H1 (cell line): ENCODE measurements around the gene GJA10. TPM values are rescaled to one million over a fixed set of nuclear protein-coding genes. Genes with fewer than 3 reads are reported as not detected.

Experiments
- CTCF ChIA-PET: fragments of 300-600 bp; sonication (Branson Sonifier 250); formaldehyde crosslinking; loops from one replicate; lab custom pipeline; 2021; ENCODE audit not compliant: partially characterized antibody; lab: Charles Lee
- POLR2A ChIA-PET: fragments of 300-600 bp; sonication (Branson Sonifier 250); formaldehyde crosslinking; loops from one replicate; lab custom pipeline; 2021; ENCODE audit warnings: inconsistent platforms; ENCODE audit not compliant: partially characterized antibody; lab: Charles Lee
- DNase-seq, 2 experiments: peaks; one replicate each; pipeline versions ENCODE4 v3.0.0 to v3.0.0-alpha.2; 2010 to 2022; ENCODE audit warnings: low spot score in 2 of 2, low read depth in 1 of 2, mixed read lengths in 1 of 2
- FAIRE-seq: peaks from 2 replicates; lab custom pipeline; 2011; peaks lifted over from hg19 to GRCh38; lab: Jason Lieb, UNC
- H2AFZ ChIP-seq: 2 replicates; pipeline ENCODE4 v1.8.1; 2012; ENCODE audit warnings: low read length, inconsistent platforms
- H2AK5ac ChIP-seq: 2 replicates; pipeline ENCODE4 v1.6.1; 2013; ENCODE audit warnings: low read depth, low read length
- H2BK120ac ChIP-seq: replicated peaks from 2 replicates; pipeline ENCODE3; 2013; ENCODE audit warnings: low read depth, low read length, inconsistent platforms
- H2BK12ac ChIP-seq: 2 replicates; pipeline ENCODE4 v1.6.1; 2013; ENCODE audit warnings: low read depth, low read length
- H2BK15ac ChIP-seq: 2 replicates; pipeline ENCODE4 v1.6.1; 2013; ENCODE audit warnings: low read length
- H2BK20ac ChIP-seq: 2 replicates; pipeline ENCODE4 v1.6.1; 2013; ENCODE audit warnings: low read length
- H2BK5ac ChIP-seq: 2 replicates; pipeline ENCODE4 v1.6.1; 2013; ENCODE audit warnings: low read depth, low read length
- H3K14ac ChIP-seq: 2 replicates; pipeline ENCODE4 v1.6.1; 2013; ENCODE audit warnings: inconsistent platforms; ENCODE audit not compliant: insufficient read length
- H3K18ac ChIP-seq: 2 replicates; pipeline ENCODE4 v1.6.1; 2013; ENCODE audit warnings: low read length; ENCODE audit errors: extremely low read depth
- H3K23ac ChIP-seq: 2 replicates; pipeline ENCODE4 v1.6.1; 2013; ENCODE audit warnings: inconsistent platforms; ENCODE audit not compliant: insufficient read length
- H3K23me2 ChIP-seq: 2 replicates; pipeline ENCODE4 v1.6.1; 2013; ENCODE audit warnings: low read depth, low read length
- H3K27ac ChIP-seq: 2 replicates; pipeline ENCODE4 v1.6.1; 2011; ENCODE audit warnings: low read depth, low read length, inconsistent platforms
- H3K27me3 ChIP-seq, 4 experiments: replicated peaks in 1 of 4; 1 replicate in 1 of 4; 2 replicates in 3 of 4; pipeline versions ENCODE4 v1.6.1 to v1.8.1; 2011 to 2013; ENCODE audit warnings: low read length in 3 of 4, mild to moderate bottlenecking in 3 of 4, inconsistent platforms in 2 of 4, mixed read lengths in 2 of 4, moderate library complexity in 1 of 4; ENCODE audit not compliant: control insufficient read depth in 3 of 4, insufficient read depth in 3 of 4; ENCODE audit errors: extremely low read depth in 1 of 4
- H3K36me3 ChIP-seq, 4 experiments: 2 replicates each; pipeline versions ENCODE4 v1.6.1 to v1.8.1; 2011 to 2013; ENCODE audit warnings: mild to moderate bottlenecking in 4 of 4, low read length in 3 of 4, moderate library complexity in 2 of 4, control low read depth in 1 of 4, inconsistent platforms in 1 of 4; ENCODE audit not compliant: insufficient read depth in 4 of 4, control insufficient read depth in 2 of 4
- H3K4ac ChIP-seq: replicated peaks from 2 replicates; pipeline ENCODE3; 2013; ENCODE audit warnings: low read length, low read depth, mixed read lengths, inconsistent platforms; ENCODE audit not compliant: insufficient read length
- H3K4me1 ChIP-seq, 4 experiments: replicated peaks in 1 of 4; 1 replicate in 1 of 4; 2 replicates in 3 of 4; pipeline versions ENCODE4 v1.6.1 to v1.8.1; 2011 to 2013; ENCODE audit warnings: low read length in 3 of 4, inconsistent platforms in 2 of 4, mixed read lengths in 1 of 4; ENCODE audit not compliant: insufficient read depth in 4 of 4, control insufficient read depth in 3 of 4
- H3K4me2 ChIP-seq, 2 experiments: 2 replicates each; pipeline versions ENCODE4 v1.6.1 to v1.8.1; 2011 to 2013; ENCODE audit warnings: low read depth in 2 of 2, low read length in 2 of 2, control low read depth in 1 of 2, inconsistent platforms in 1 of 2, mild to moderate bottlenecking in 1 of 2; ENCODE audit not compliant: insufficient read depth in 1 of 2
- H3K4me3 ChIP-seq, 4 experiments: fragments of 200-600, 300-600 bp in 1 of 4; sonication (generic), shearing (Covaris generic), sonication (Bioruptor Twin) in 1 of 4; 2 replicates each; pipeline versions ENCODE4 v1.5.1 to v1.8.1; 2011 to 2016; ENCODE audit warnings: low read length in 4 of 4, low read depth in 3 of 4, control low read depth in 2 of 4, inconsistent platforms in 2 of 4, mild to moderate bottlenecking in 2 of 4, mixed read lengths in 1 of 4, moderate library complexity in 1 of 4; ENCODE audit not compliant: insufficient read depth in 2 of 4; ENCODE audit errors: extremely low read depth in 1 of 4
- H3K56ac ChIP-seq: replicated peaks from 2 replicates; pipeline ENCODE3; 2013; ENCODE audit warnings: low read depth, mild to moderate bottlenecking, mixed read lengths, low read length, inconsistent platforms; ENCODE audit not compliant: insufficient read length
- H3K79me1 ChIP-seq: 2 replicates; pipeline ENCODE4 v1.6.1; 2013; ENCODE audit warnings: low read depth, low read length, control low read depth
- H3K79me2 ChIP-seq, 2 experiments: 2 replicates each; pipeline versions ENCODE4 v1.6.1 to v1.8.1; 2012 to 2013; ENCODE audit warnings: low read length in 2 of 2, mild to moderate bottlenecking in 2 of 2, inconsistent platforms in 1 of 2; ENCODE audit not compliant: insufficient read depth in 2 of 2, control insufficient read depth in 1 of 2
- H3K9ac ChIP-seq, 4 experiments: replicated peaks in 1 of 4; 1 replicate in 1 of 4; 2 replicates in 3 of 4; pipeline versions ENCODE4 v1.6.1 to v1.8.1; 2011 to 2013; ENCODE audit warnings: low read depth in 3 of 4, low read length in 3 of 4, control low read depth in 2 of 4, mild to moderate bottlenecking in 2 of 4, moderate library complexity in 2 of 4, inconsistent platforms in 1 of 4; ENCODE audit errors: extremely low read depth in 1 of 4
- H3K9me3 ChIP-seq, 2 experiments: 2 replicates each; pipeline versions ENCODE4 v1.6.1 to v1.8.1; 2012 to 2013; ENCODE audit warnings: mild to moderate bottlenecking in 2 of 2, moderate library complexity in 2 of 2, control low read depth in 1 of 2, inconsistent platforms in 1 of 2, low read depth in 1 of 2, low read length in 1 of 2, mixed read lengths in 1 of 2; ENCODE audit not compliant: insufficient read depth in 2 of 2
- H4K20me1 ChIP-seq, 2 experiments: replicated peaks in 1 of 2; 2 replicates each; pipeline versions ENCODE3 to v1.8.1; 2011 to 2013; ENCODE audit warnings: inconsistent platforms in 2 of 2, low read length in 2 of 2, mild to moderate bottlenecking in 1 of 2; ENCODE audit not compliant: insufficient read depth in 2 of 2, control insufficient read depth in 1 of 2
- H4K5ac ChIP-seq: 2 replicates; pipeline ENCODE4 v1.6.1; 2013; ENCODE audit warnings: low read length, low read depth, mixed read lengths, inconsistent platforms; ENCODE audit not compliant: insufficient read length
- H4K8ac ChIP-seq: 2 replicates; pipeline ENCODE4 v1.8.0; 2013; ENCODE audit warnings: mild to moderate bottlenecking, moderate library complexity, low read length, inconsistent platforms; ENCODE audit not compliant: insufficient read depth; ENCODE audit errors: extremely low read depth
- H4K91ac ChIP-seq: replicated peaks from 2 replicates; pipeline ENCODE3; 2013; ENCODE audit warnings: low read length, mixed read lengths, inconsistent platforms; ENCODE audit not compliant: insufficient read length
- CEBPB ChIP-seq: IDR thresholded peaks from 2 replicates; pipeline ENCODE4 v1.6.1; 2012; ENCODE audit warnings: low read depth, low read length
- MAFK ChIP-seq: IDR thresholded peaks from 2 replicates; pipeline ENCODE4 v1.6.1; 2012; ENCODE audit warnings: low read depth, mild to moderate bottlenecking, improper control_type of control experiment, low read length
- WGBS, 2 experiments: shearing (Covaris generic) in 1 of 2; methylation state at CpG; one replicate each; pipeline versions ENCODE4 v1.1.6 to v1.1.7; 2013 to 2015; ENCODE audit warnings: low lambda C conversion rate in 2 of 2, mixed read lengths in 2 of 2, inconsistent platforms in 1 of 2, low coverage in 1 of 2, missing lambda C conversion rate in 1 of 2; ENCODE audit not compliant: insufficient replicate concordance in 2 of 2, insufficient coverage in 1 of 2, insufficient read length in 1 of 2; ENCODE audit errors: extremely low coverage in 1 of 2, missing lambda C conversion rate in 1 of 2; 5-methylcytosine and 5-hydroxymethylcytosine counted together
- polyA plus RNA-seq, 7 experiments: library from polyadenylated mRNA; depleted of rRNA in 3 of 7; stranded (reverse) in 5 of 7; unstranded in 2 of 7; fragments of >200 nt in 5 of 7; fragments of 200-250 nt in 2 of 7; gene quantifications; 1 replicate in 5 of 7; 2 replicates in 1 of 7; 4 replicates in 1 of 7; pipeline versions ENCODE4 v1.2.1 to v1.2.3, GENCODE V29; 2011 to 2013; ENCODE audit warnings: missing spikeins in 2 of 7, mixed read lengths in 2 of 7
- total RNA-seq: library from RNA; stranded (reverse); fragmentation: NEBNext Ultra II Directional; extraction: Animal tissue kit (Norgen Biotek cat#: 25700); gene quantifications from 2 replicates; pipeline ENCODE4 v1.2.1, GENCODE V29; 2021

The GJA10 gene
- total and polyA plus RNA-seq, 2 of the 8 experiments (the other 6 are each of a cell fraction or from before 2014, with no cell fraction given): 0.21 TPM; not detected in 1

DNA sequence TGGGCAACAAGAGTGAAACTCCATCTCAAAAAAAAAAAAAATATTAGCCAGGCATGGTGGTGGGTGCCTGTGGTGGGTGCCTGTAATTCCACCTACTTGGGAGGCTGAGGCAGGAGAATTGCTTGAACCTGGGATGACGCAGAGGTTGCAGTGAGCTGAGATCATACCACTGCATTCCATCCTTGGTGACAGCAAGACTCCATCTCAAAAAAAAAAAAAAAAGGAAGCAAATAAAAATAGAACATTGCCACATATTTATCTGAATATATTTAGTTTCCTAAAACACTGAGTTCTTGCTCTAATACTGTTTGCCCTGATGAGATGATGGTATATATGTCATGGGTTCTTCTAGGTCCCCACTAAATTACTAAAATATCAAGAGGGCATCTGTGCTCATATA is 36.2 kb upstream of the GJA10 start:
- H2AFZ ChIP-seq: no peak overlapping the region
- H2BK5ac ChIP-seq: no peak overlapping the region
- no peak overlapping the region for H2BK12ac ChIP-seq
- H3K4me3 ChIP-seq: no peak overlapping the region
- no peaks in the 10 kb centered on the region for H3K79me1 ChIP-seq
- no peak overlapping the region for H4K8ac ChIP-seq
- TF ChIP-seq MAFK: no peak
- no peak for TF ChIP-seq CEBPB
- FAIRE-seq (no peak), DNase-seq (no peak)
- no peaks in the 10 kb centered on the region for H3K9me3 ChIP-seq
- H3K4me2 ChIP-seq: no peak overlapping the region
- no peak overlapping the region for H3K4ac ChIP-seq
- no peak overlapping the region for H2BK120ac ChIP-seq
- WGBS, 2 experiments: 100% methylated on average over 1 of the region's 1 CpG; no CpG with 5 or more reads in 1 of the 2 experiments
- no peak overlapping the region for H3K23ac ChIP-seq
- no peaks in the 10 kb centered on the region for H3K27me3 ChIP-seq
- ChIA-PET POLR2A (no interaction called here), CTCF (no interaction called here)
- no peak overlapping the region for H2BK15ac ChIP-seq
- no peaks in the 10 kb centered on the region for H3K4me1 ChIP-seq
- no peak overlapping the region for H3K9ac ChIP-seq
- H3K56ac ChIP-seq: no peak overlapping the region
- H3K23me2 ChIP-seq: no peaks in the 10 kb centered on the region
- no peak overlapping the region for H3K18ac ChIP-seq
- no peak overlapping the region for H3K27ac ChIP-seq
- no peaks in the 10 kb centered on the region for H4K20me1 ChIP-seq
- H3K79me2 ChIP-seq: no peaks in the 10 kb centered on the region
- peaks cover 10 to 87% (median 54%) of the 10 kb centered on the region in 4 experiments for H3K36me3 ChIP-seq
- H4K5ac ChIP-seq: no peak overlapping the region
- H2AK5ac ChIP-seq: no peak overlapping the region
- no peak overlapping the region for H3K14ac ChIP-seq
- H2BK20ac ChIP-seq: no peak overlapping the region
- H4K91ac ChIP-seq: no peak overlapping the region
